Activated B cell treated with CpG ODN at 0.5 μM for 24 hours (primary cell): ENCODE measurements around the gene SCN8A. TPM values are rescaled to one million over a fixed set of nuclear protein-coding genes. Genes with fewer than 3 reads are reported as not detected.

Experiments used
- ATAC-seq: fragments of 200-7000 bp; cut with Tn5 transposase; one replicate; pipeline ENCODE4 v1.10.0; 2021; ENCODE audit warnings: low read depth, mild to moderate bottlenecking, moderate library complexity
- CTCF ChIA-PET: fragments of 350-600 bp; sonication (Branson Sonifier 250); formaldehyde crosslinking; loops from one replicate; lab custom pipeline; 2021; ENCODE audit warnings: antibody characterized with exemption; lab: Charles Lee
- POLR2A ChIA-PET: fragments of 350-600 bp; sonication (Branson Sonifier 250); formaldehyde crosslinking; loops from one replicate; lab custom pipeline; 2021; ENCODE audit warnings: antibody characterized with exemption; lab: Charles Lee
- DNase-seq: peaks from one replicate; pipeline ENCODE4 v3.0.0; 2022
- H3K27ac Mint-ChIP-seq: one replicate; pipeline ENCODE4 v1.8.0; 2020; ENCODE audit warnings: mixed read lengths
- H3K27me3 Mint-ChIP-seq: one replicate; pipeline ENCODE4 v1.8.0; 2021; ENCODE audit warnings: mixed read lengths
- H3K36me3 Mint-ChIP-seq: one replicate; pipeline ENCODE4 v1.8.0; 2021; ENCODE audit warnings: low read depth, mixed read lengths
- H3K4me1 Mint-ChIP-seq: one replicate; pipeline ENCODE4 v1.8.0; 2021; ENCODE audit warnings: mixed read lengths
- H3K4me3 Mint-ChIP-seq: one replicate; pipeline ENCODE4 v1.8.0; 2020; ENCODE audit warnings: mild to moderate bottlenecking, mixed read lengths
- H3K9me3 Mint-ChIP-seq: one replicate; pipeline ENCODE4 v1.8.0; 2020; ENCODE audit warnings: mixed read lengths
- intact Hi-C: fragments of 100-400 bp; cut with micrococcal nuclease; formaldehyde crosslinking; loops from one replicate; pipeline ENCODE4 v1.15.1; 2024
- total RNA-seq: library from RNA; stranded (reverse); gene quantifications from 2 replicates; pipeline ENCODE4 v1.2.3, GENCODE V29; 2022
- TF ChIP-seq, protein P1 (sequence below): fragments of 200-600 bp; IDR thresholded peaks from one replicate; pipeline ENCODE4 v1.8.0; 2022; ENCODE audit warnings: antibody characterized with exemption, mild to moderate bottlenecking

Gene SCN8A
- total RNA-seq, 1 donor from 2014 or later: 0.86 TPM

DNA sequence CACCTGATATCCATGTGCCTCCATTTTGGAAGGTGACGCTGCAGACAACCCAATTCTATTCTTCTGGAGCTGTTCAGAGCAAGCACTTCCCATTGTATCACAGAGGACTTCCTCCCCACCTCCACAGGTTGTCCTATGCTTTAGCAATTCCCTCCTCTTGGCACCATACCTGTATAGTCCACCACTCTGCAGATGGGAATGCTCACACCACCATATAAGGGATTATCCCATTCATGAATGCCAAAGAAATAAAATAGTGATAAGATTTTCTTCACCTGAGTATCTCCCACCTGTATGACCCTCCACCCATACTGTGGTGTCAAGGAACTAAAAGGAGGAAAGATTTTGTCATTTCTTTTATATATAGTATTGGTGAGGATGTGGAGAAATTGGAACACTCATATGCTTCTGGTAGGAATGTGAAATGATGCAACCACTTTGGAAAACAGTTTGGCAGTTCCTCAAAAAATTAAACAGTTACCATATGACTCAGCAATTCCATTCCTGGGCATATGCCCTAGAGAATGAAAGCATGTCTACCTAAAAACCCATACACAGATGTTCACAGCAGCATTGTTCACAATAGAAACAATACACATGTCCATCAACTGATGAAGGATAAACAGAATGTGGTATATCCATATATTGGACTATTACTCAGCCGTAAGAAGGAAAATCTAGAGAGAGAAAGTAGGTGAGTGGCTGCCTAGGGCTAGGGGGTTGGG lies 182.3 kb downstream of the SCN8A start:
- TF ChIP-seq, protein P1, sequence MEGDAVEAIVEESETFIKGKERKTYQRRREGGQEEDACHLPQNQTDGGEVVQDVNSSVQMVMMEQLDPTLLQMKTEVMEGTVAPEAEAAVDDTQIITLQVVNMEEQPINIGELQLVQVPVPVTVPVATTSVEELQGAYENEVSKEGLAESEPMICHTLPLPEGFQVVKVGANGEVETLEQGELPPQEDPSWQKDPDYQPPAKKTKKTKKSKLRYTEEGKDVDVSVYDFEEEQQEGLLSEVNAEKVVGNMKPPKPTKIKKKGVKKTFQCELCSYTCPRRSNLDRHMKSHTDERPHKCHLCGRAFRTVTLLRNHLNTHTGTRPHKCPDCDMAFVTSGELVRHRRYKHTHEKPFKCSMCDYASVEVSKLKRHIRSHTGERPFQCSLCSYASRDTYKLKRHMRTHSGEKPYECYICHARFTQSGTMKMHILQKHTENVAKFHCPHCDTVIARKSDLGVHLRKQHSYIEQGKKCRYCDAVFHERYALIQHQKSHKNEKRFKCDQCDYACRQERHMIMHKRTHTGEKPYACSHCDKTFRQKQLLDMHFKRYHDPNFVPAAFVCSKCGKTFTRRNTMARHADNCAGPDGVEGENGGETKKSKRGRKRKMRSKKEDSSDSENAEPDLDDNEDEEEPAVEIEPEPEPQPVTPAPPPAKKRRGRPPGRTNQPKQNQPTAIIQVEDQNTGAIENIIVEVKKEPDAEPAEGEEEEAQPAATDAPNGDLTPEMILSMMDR: no peak
- CTCF ChIA-PET: no interaction called here

DNA sequence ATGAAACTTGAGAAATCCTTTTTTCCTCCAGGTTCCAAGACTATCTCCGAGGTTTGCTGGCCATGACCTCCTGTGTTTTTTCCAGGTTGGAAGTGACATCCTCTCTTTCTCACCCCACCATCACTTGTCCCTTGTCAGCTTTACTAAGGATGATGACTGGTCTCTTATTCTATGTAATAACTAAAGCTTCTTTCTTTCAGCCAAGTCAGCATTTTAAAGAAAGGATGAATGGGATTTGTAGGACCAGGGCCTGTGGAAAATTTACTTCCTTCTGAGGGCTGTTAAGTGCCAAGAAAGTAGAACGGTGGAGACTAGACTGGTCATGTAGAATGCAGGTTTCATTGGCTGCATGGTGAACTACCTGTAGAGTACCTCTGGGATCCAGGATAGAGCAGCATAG lies 183.9 kb downstream of the SCN8A start:
- ATAC-seq: no peak
- DNase-seq: no peak
- POLR2A ChIA-PET: no interaction called here
- CTCF ChIA-PET: no interaction called here
- Mint-ChIP-seq H3K4me1 (no peaks in the 10 kb centered on the region), H3K27ac (no peak overlapping the region), H3K36me3 (no peaks in the 10 kb centered on the region), H3K4me3 (no peak overlapping the region), H3K27me3 (peaks cover 9% of the 10 kb centered on the region), H3K9me3 (no peaks in the 10 kb centered on the region)
- TF ChIP-seq, protein P1: no peak
- intact Hi-C loops: no loop called here

More for the DNA sequence above, 182.3 kb downstream of the SCN8A start:
- Mint-ChIP-seq H3K27ac (no peak overlapping the region), H3K4me3 (no peak overlapping the region), H3K27me3 (peaks cover 4% of the 10 kb centered on the region), H3K36me3 (no peaks in the 10 kb centered on the region), H3K9me3 (no peaks in the 10 kb centered on the region), H3K4me1 (no peaks in the 10 kb centered on the region)
- ATAC-seq (no peak), DNase-seq (no peak)
- POLR2A ChIA-PET: no interaction called here
- intact Hi-C loops: no loop called here

DNA sequence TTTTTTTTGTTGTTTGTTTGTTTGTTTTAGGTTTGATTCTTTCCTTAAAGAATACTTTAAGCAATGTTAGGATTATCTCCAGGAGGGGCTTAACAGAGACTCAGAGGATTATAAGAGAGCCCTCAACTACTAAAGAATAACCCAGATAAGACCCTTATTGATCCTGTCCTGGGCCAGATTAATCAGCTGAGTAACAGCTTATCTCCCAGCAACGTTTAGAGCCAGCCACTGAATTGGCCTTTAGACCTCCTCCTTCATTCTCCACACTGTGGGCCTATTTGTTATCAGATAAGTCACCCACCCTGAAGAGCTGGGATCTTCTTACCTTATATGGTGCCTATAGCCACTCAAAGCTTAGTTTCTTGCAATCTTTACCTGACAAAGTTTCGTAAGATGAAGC lies 186.4 kb downstream of the SCN8A start:
- H3K4me1 Mint-ChIP-seq: no peaks in the 10 kb centered on the region
- ATAC-seq (no peak), DNase-seq (no peak)
- no peaks in the 10 kb centered on the region for H3K36me3 Mint-ChIP-seq
- CTCF ChIA-PET: no interaction called here
- TF ChIP-seq, protein P1: no peak
- H3K4me3 Mint-ChIP-seq: no peak overlapping the region
- peaks cover 20% of the 10 kb centered on the region for H3K27me3 Mint-ChIP-seq
- H3K27ac Mint-ChIP-seq: no peak overlapping the region
- no peaks in the 10 kb centered on the region for H3K9me3 Mint-ChIP-seq
- intact Hi-C loops: no loop called here
- POLR2A ChIA-PET: no interaction called here

DNA sequence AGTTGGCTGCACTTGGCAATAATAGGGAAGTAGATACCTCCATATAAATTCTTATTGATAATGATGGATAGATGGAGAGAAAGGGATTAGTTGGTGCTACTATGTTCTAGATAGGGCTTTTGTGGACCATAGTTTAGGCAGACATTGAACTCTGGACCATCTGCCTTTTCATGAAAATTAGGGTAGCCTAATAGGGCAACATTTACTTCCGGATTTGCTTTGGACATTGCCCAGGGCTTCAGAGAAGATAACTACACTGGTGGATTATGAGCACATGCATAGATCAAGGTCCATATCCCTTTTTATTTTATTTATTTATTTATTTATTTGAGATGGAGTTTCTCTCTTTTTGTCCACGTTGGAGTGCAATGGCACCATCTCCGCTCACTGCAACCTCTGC lies 186.9 kb downstream of the SCN8A start:
- no peak overlapping the region for H3K4me3 Mint-ChIP-seq
- CTCF ChIA-PET: no interaction called here
- no peak for ATAC-seq
- no peaks in the 10 kb centered on the region for H3K9me3 Mint-ChIP-seq
- H3K4me1 Mint-ChIP-seq: no peaks in the 10 kb centered on the region
- peaks cover 21% of the 10 kb centered on the region for H3K27me3 Mint-ChIP-seq
- intact Hi-C loops: no loop called here
- DNase-seq: no peak
- H3K36me3 Mint-ChIP-seq: no peaks in the 10 kb centered on the region
- POLR2A ChIA-PET: no interaction called here
- no peak overlapping the region for H3K27ac Mint-ChIP-seq
- TF ChIP-seq, protein P1: no peak

DNA sequence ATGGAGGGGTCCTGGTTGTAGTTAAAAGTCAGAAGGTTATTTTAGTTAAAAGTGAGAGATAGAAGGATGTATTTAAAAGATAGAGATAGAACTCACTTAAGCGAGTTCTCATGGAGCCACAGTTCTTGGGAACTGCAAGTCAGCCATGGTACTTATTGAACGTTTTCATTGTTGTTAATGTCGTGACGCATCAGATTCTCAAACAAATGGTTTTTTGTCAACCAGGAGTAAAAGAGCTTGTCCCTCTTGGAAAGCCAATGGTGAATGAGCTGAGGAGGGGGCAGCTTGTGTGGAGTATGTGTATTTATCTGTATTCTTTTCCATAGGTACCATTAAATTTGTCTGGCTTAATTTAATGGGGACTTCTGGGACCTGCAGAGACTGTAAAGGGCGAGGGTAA lies 188.8 kb downstream of the SCN8A start:
- ATAC-seq (no peak), DNase-seq (no peak)
- no peak overlapping the region for H3K4me3 Mint-ChIP-seq
- H3K9me3 Mint-ChIP-seq: no peaks in the 10 kb centered on the region
- CTCF ChIA-PET: no interaction called here
- peaks cover 21% of the 10 kb centered on the region for H3K27me3 Mint-ChIP-seq
- no peak overlapping the region for H3K27ac Mint-ChIP-seq
- TF ChIP-seq, protein P1: no peak
- intact Hi-C loops: no loop called here
- no peaks in the 10 kb centered on the region for H3K4me1 Mint-ChIP-seq
- POLR2A ChIA-PET: no interaction called here
- H3K36me3 Mint-ChIP-seq: no peaks in the 10 kb centered on the region
